ENCODE measurements around the gene MAPRE2. TPM values are rescaled to one million over a fixed set of nuclear protein-coding genes. Genes with fewer than 3 reads are reported as not detected.

Gene MAPRE2
- total and polyA plus RNA-seq, 12 donors: 30.2 to 144 (median 87.6) TPM

DNA sequence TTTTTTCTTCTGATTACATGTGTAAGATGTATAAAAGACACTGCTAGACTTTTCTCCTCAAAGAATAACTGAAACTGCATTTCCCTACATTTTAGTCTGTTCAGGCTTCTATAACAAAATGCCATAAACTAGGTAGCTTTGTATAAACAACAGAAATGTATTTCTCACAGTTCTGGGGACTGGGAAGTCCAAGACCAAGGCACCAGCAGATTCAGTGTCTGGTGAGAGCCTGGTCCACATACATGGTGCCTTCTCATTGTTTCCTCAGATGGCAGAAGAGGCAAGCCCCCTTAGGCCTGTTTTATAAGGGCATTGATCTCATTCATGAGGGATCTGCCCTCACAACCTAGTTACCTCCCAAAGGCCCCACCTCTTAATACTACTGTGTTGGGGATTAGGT is 71.5 kb downstream of the MAPRE2 start:
- intact Hi-C loops (cut with DNase I): no loop called here
- TF ChIP-seq POLR2A (IDR thresholded peaks at IDR 0.05): no peak

GRCh38 chr18:35114305-35114704 is 73.1 kb downstream of the MAPRE2 start:
- no peak for TF ChIP-seq POLR2A (IDR thresholded peaks at IDR 0.05)
- TF ChIP-seq, protein P1, sequence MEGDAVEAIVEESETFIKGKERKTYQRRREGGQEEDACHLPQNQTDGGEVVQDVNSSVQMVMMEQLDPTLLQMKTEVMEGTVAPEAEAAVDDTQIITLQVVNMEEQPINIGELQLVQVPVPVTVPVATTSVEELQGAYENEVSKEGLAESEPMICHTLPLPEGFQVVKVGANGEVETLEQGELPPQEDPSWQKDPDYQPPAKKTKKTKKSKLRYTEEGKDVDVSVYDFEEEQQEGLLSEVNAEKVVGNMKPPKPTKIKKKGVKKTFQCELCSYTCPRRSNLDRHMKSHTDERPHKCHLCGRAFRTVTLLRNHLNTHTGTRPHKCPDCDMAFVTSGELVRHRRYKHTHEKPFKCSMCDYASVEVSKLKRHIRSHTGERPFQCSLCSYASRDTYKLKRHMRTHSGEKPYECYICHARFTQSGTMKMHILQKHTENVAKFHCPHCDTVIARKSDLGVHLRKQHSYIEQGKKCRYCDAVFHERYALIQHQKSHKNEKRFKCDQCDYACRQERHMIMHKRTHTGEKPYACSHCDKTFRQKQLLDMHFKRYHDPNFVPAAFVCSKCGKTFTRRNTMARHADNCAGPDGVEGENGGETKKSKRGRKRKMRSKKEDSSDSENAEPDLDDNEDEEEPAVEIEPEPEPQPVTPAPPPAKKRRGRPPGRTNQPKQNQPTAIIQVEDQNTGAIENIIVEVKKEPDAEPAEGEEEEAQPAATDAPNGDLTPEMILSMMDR (IDR thresholded peaks at IDR 0.05): no peak
- WGBS, 4 donors: 82 to 87% (median 83%) methylated on average over 3 of the region's 3 CpGs
- Histone ChIP-seq H3K9me3 (replicated peaks in 1 of 3) (peaks cover 0 to 4% (median 0%) of the 10 kb centered on the region in 3 donors), H3K4me3 (no peak overlapping the region), H3K4me1 (replicated peaks in 1 of 2) (peaks cover 34 to 43% of the 10 kb centered on the region in 2 donors), H3K27me3 (no peaks in the 10 kb centered on the region), H3K27ac (no peak overlapping the region), H3K36me3 (replicated peaks in 1 of 2) (no peaks in the 10 kb centered on the region)
- DNase-seq: no peak
- intact Hi-C loops (cut with DNase I): no loop called here

More for the DNA sequence above, 71.5 kb downstream of the MAPRE2 start:
- Histone ChIP-seq H3K4me1 (replicated peaks in 1 of 2) (peaks cover 19 to 27% of the 10 kb centered on the region in 2 donors), H3K4me3 (no peak overlapping the region), H3K9me3 (replicated peaks in 1 of 3) (peaks cover 0 to 4% (median 0%) of the 10 kb centered on the region in 3 donors), H3K36me3 (replicated peaks in 1 of 2) (no peaks in the 10 kb centered on the region), H3K27me3 (no peaks in the 10 kb centered on the region), H3K27ac (peak overlapping the region in 1 of 5 donors; percentile 5)
- DNase-seq: no peak

DNA sequence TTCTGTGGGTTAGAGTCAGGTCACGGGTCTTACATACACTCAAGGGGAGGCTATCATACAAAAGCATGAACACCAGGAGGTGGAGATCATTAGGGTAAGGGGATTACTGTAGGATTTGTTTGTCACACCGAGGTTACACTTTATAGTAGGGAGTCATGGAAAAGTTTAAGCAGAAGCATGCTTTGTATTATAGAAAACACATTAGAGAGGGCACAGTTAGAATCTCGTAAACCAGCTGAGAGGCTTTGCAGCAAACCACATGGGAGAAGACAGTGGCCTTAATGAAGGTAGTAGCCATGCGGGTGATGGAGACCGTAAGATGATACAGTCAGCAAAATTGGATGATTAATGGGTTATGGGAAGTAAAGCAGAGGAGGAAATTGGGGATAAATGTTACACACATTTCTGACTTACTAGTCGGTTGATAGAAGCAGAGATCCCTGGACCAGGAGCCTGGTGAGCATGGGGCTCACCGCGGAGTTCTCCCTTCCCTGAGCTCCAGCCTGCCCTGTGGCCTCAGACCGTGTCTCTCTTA is 75.6 kb downstream of the MAPRE2 start:
- no peaks in the 10 kb centered on the region for H3K36me3 ChIP-seq (replicated peaks in 1 of 2)
- no peak for DNase-seq
- no peaks in the 10 kb centered on the region for H3K9me3 ChIP-seq (replicated peaks in 1 of 3)
- H3K27ac ChIP-seq: peak overlapping the region in 4 of 5 donors; percentile 83 to 95 (median 89)
- H3K4me3 ChIP-seq: no peak overlapping the region
- intact Hi-C loops (cut with DNase I): no loop called here
- TF ChIP-seq POLR2A (IDR thresholded peaks at IDR 0.05): no peak
- TF ChIP-seq, protein P1 (IDR thresholded peaks at IDR 0.05): no peak
- H3K4me1 ChIP-seq (replicated peaks in 1 of 2): peaks cover 24 to 48% of the 10 kb centered on the region in 2 donors
- WGBS, 4 donors: 91 to 94% (median 93%) methylated on average over 9 of the region's 9 CpGs
- H3K27me3 ChIP-seq: no peaks in the 10 kb centered on the region

- Histone ChIP-seq H3K27me3 (no peaks in the 10 kb centered on the region), H3K4me3 (peak overlapping the region in 1 of 4 donors; percentile 37), H3K9me3 (replicated peaks in 1 of 3) (no peaks in the 10 kb centered on the region), H3K36me3 (replicated peaks in 1 of 2) (no peaks in the 10 kb centered on the region), H3K4me1 (replicated peaks in 1 of 2) (peaks cover 24 to 52% of the 10 kb centered on the region in 2 donors), H3K27ac (peak overlapping the region in 4 of 5 donors; percentile 83 to 95 (median 89))
- 84 to 90% (median 87%) methylated on average over 6 of the region's 6 CpGs for WGBS, 4 donors
- intact Hi-C loops (cut with DNase I): no loop called here
- TF ChIP-seq, protein P1 (IDR thresholded peaks at IDR 0.05): no peak
- TF ChIP-seq POLR2A (IDR thresholded peaks at IDR 0.05): no peak
- no peak for DNase-seq
Observed at GRCh38 chr18:35117372-35117771, 76.2 kb downstream of the MAPRE2 start.

- Histone ChIP-seq H3K4me1 (replicated peaks in 1 of 2) (peaks cover 24 to 57% of the 10 kb centered on the region in 2 donors), H3K4me3 (peak overlapping the region in 1 of 4 donors; percentile 37), H3K27me3 (no peaks in the 10 kb centered on the region), H3K27ac (peak overlapping the region; percentile 65 to 95 (median 83)), H3K9me3 (replicated peaks in 1 of 3) (no peaks in the 10 kb centered on the region), H3K36me3 (replicated peaks in 1 of 2) (no peaks in the 10 kb centered on the region)
- 15 to 29% (median 23%) methylated on average over 7 of the region's 7 CpGs for WGBS, 4 donors
- peak; percentile 11 to 94 for TF ChIP-seq POLR2A (IDR thresholded peaks at IDR 0.05)
- TF ChIP-seq, protein P1 (IDR thresholded peaks at IDR 0.05): no peak
- peak; percentile 62 to 77 (median 75) for DNase-seq
- intact Hi-C loops (cut with DNase I): no loop called here
Observed at GRCh38 chr18:35117951-35118411, 76.8 kb downstream of the MAPRE2 start.

Measured in adrenal gland (tissue), 12 donors.